B cell (primary cell): Measurements from ENCODE around the gene IL10. TPM values are rescaled to one million over a fixed set of nuclear protein-coding genes. Genes with fewer than 3 reads are reported as not detected.

Experiments
- ATAC-seq: fragments of 200-7000 bp; cut with Tn5 transposase; one replicate; pipeline ENCODE4 v1.10.0; 2021; ENCODE audit warnings: low read depth, mild to moderate bottlenecking, moderate number of reproducible peaks, moderate library complexity
- CTCF ChIA-PET: fragments of 350-600 bp; sonication (Branson Sonifier 250); formaldehyde crosslinking; loops from one replicate; lab custom pipeline; 2021; ENCODE audit warnings: antibody characterized with exemption, inconsistent platforms; lab: Charles Lee
- POLR2A ChIA-PET: fragments of 350-600 bp; sonication (Branson Sonifier 250); formaldehyde crosslinking; loops from one replicate; lab custom pipeline; 2021; ENCODE audit warnings: antibody characterized with exemption; lab: Charles Lee
- DNase-seq: peaks from one replicate; pipeline ENCODE4 v3.0.0; 2013
- H2AFZ ChIP-seq: 2 replicates; pipeline ENCODE4 v1.6.1; 2012; ENCODE audit warnings: mild to moderate bottlenecking, low read depth, low read length; ENCODE audit not compliant: insufficient read depth, poor library complexity, severe bottlenecking
- H3K27ac ChIP-seq, 2 donors: 1 replicate in 1 of 2; 2 replicates in 1 of 2; pipeline ENCODE4 v1.5.1; 2012 to 2013; ENCODE audit warnings: low read length in 2 of 2, mild to moderate bottlenecking in 2 of 2, moderate library complexity in 1 of 2
- H3K27me3 ChIP-seq, 4 experiments: fragments of 200-600 bp in 1 of 4; sonication (generic) in 1 of 4; replicated peaks in 1 of 4; 1 replicate in 2 of 4; 2 replicates in 2 of 4; pipeline versions ENCODE4 v1.6.1 to v1.7.0; 2013 to 2016; ENCODE audit warnings: low read length in 3 of 4, mild to moderate bottlenecking in 2 of 4, mixed read lengths in 1 of 4, moderate library complexity in 1 of 4; ENCODE audit not compliant: insufficient read depth in 4 of 4, control insufficient read depth in 3 of 4; ENCODE audit errors: control extremely low read depth in 1 of 4
- H3K36me3 ChIP-seq, 2 experiments: replicated peaks in 1 of 2; 1 replicate in 1 of 2; 2 replicates in 1 of 2; pipeline versions ENCODE4 v1.6.1 to v1.7.1; 2013; ENCODE audit warnings: low read length in 1 of 2; ENCODE audit not compliant: insufficient read depth in 2 of 2, control insufficient read depth in 1 of 2; ENCODE audit errors: control extremely low read depth in 1 of 2, extremely low read depth in 1 of 2
- H3K4me1 ChIP-seq, 2 donors: fragments of 200-600 bp in 1 of 2; sonication (generic) in 1 of 2; 1 replicate in 1 of 2; 2 replicates in 1 of 2; pipeline versions ENCODE4 v1.5.1 to v1.6.1; 2013 to 2017; ENCODE audit warnings: low read length in 2 of 2; ENCODE audit not compliant: control insufficient read depth in 2 of 2, insufficient read depth in 2 of 2
- H3K4me2 ChIP-seq: replicated peaks from 2 replicates; pipeline ENCODE3; 2012; ENCODE audit warnings: mild to moderate bottlenecking, low read depth, low read length; ENCODE audit not compliant: poor library complexity, severe bottlenecking
- H3K4me3 ChIP-seq, 5 experiments: fragments of 200-600 bp in 1 of 5; sonication (generic) in 1 of 5; 1 replicate in 3 of 5; 2 replicates in 2 of 5; pipeline versions ENCODE4 v1.5.1 to v1.7.0; 2011 to 2016; ENCODE audit warnings: low read length in 4 of 5, mild to moderate bottlenecking in 4 of 5, low read depth in 2 of 5, control low read depth in 1 of 5, moderate library complexity in 1 of 5; ENCODE audit not compliant: insufficient read depth in 1 of 5; ENCODE audit errors: control extremely low read depth in 1 of 5, extremely low read depth in 1 of 5
- H3K79me2 ChIP-seq: fragments of 200-600 bp; sonication (generic); one replicate; pipeline ENCODE4 v1.6.0; 2016; ENCODE audit warnings: low read length; ENCODE audit not compliant: control insufficient read depth, insufficient read depth
- H3K9ac ChIP-seq: fragments of 200-600 bp; sonication (generic); 2 replicates; pipeline ENCODE4 v1.6.1; 2017; ENCODE audit warnings: mild to moderate bottlenecking, low read length, moderate library complexity
- H3K9me3 ChIP-seq, 3 donors: one replicate each; pipeline versions ENCODE4 v1.6.1 to v1.7.1; 2013; ENCODE audit warnings: low read length in 2 of 3; ENCODE audit not compliant: control insufficient read depth in 2 of 3, insufficient read depth in 1 of 3; ENCODE audit errors: control extremely low read depth in 1 of 3
- H4K20me1 ChIP-seq: 2 replicates; pipeline ENCODE4 v1.6.0; 2012; ENCODE audit warnings: mild to moderate bottlenecking, low read length; ENCODE audit not compliant: insufficient read depth, control insufficient read depth, poor library complexity, severe bottlenecking
- H3K27ac Mint-ChIP-seq: one replicate; pipeline ENCODE4 v1.8.0; 2021; ENCODE audit warnings: mixed read lengths
- H3K27me3 Mint-ChIP-seq: one replicate; pipeline ENCODE4 v1.8.0; 2021; ENCODE audit warnings: mixed read lengths
- H3K4me1 Mint-ChIP-seq: one replicate; pipeline ENCODE4 v1.8.0; 2021; ENCODE audit warnings: mixed read lengths
- H3K4me3 Mint-ChIP-seq: one replicate; pipeline ENCODE4 v1.8.0; 2021; ENCODE audit warnings: mixed read lengths
- H3K9me3 Mint-ChIP-seq: one replicate; pipeline ENCODE4 v1.8.0; 2022; ENCODE audit warnings: mixed read lengths; ENCODE audit not compliant: insufficient read depth
- EZH2 ChIP-seq: IDR thresholded peaks from 2 replicates; pipeline ENCODE4 v1.6.1; 2012; ENCODE audit warnings: borderline replicate concordance, low read depth, mild to moderate bottlenecking, moderate library complexity, low read length; ENCODE audit not compliant: insufficient read depth, poor library complexity, severe bottlenecking
- WGBS: methylation state at CpG from one replicate; pipeline ENCODE4 v1.1.5; 2013; ENCODE audit warnings: missing lambda C conversion rate; ENCODE audit not compliant: insufficient coverage; 5-methylcytosine and 5-hydroxymethylcytosine counted together
- intact Hi-C: fragments of 100-400 bp; cut with micrococcal nuclease; formaldehyde crosslinking; loops from one replicate; pipeline ENCODE4 v1.10.0; 2022
- polyA plus RNA-seq: library from polyadenylated mRNA; depleted of rRNA; stranded (reverse); fragments of >200 nt; gene quantifications from 2 replicates; pipeline ENCODE4 v1.2.3, GENCODE V29; 2012
- total RNA-seq, 2 donors: library from RNA; stranded (reverse); fragments of 120-200 nt in 1 of 2; gene quantifications; 1 replicate in 1 of 2; 2 replicates in 1 of 2; pipeline versions ENCODE4 v1.2.3 to v1.2.4, GENCODE V29; 2013 to 2022
- TF ChIP-seq, protein P1 (sequence below): fragments of 200-600 bp; IDR thresholded peaks from one replicate; pipeline ENCODE4 v1.8.0; 2022; ENCODE audit warnings: antibody characterized with exemption, mild to moderate bottlenecking

The IL10 gene
- total and polyA plus RNA-seq, 2 donors (not counting 1 experiment from before 2014, with no cell fraction given) = 0.37 to 0.69 TPM

DNA sequence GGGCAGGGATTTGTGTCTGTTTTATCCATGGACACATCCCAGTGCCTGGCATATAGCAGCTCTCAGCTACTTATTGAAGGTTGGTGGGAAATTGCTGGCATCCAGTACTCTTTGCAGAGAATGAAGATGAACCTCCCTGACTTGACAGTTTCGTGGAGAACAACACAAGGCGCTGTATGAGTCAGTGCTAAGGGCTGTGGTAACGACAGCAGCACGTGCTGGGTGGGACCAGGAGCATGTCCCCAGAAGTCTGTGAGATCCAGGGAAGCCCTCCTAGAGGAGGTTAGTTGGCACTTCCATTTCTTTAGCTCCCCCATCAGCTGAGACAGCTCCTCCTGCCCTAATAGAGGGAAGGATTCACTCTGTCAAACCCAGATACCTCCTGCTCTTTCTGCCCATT, 27.6 kb downstream of the IL10 start:
- intact Hi-C loops = no loop called here
- H4K20me1 ChIP-seq = no peaks in the 10 kb centered on the region
- CTCF ChIA-PET = interaction anchor here (0.7 to 2.1 kb wide), 4 partner anchors 9 to 65 kb away, joined by 3 to 9 read pairs (median 6); no protein-coding TSS in a partner anchor
- peaks cover 13 to 25% of the 10 kb centered on the region in 2 donors for H3K4me1 ChIP-seq
- no peak for DNase-seq
- Mint-ChIP-seq H3K9me3 (no peaks in the 10 kb centered on the region), H3K4me1 (peaks cover 41% of the 10 kb centered on the region), H3K27me3 (no peaks in the 10 kb centered on the region), H3K27ac (no peak overlapping the region), H3K4me3 (no peak overlapping the region)
- TF ChIP-seq EZH2 = no peak
- TF ChIP-seq, protein P1, sequence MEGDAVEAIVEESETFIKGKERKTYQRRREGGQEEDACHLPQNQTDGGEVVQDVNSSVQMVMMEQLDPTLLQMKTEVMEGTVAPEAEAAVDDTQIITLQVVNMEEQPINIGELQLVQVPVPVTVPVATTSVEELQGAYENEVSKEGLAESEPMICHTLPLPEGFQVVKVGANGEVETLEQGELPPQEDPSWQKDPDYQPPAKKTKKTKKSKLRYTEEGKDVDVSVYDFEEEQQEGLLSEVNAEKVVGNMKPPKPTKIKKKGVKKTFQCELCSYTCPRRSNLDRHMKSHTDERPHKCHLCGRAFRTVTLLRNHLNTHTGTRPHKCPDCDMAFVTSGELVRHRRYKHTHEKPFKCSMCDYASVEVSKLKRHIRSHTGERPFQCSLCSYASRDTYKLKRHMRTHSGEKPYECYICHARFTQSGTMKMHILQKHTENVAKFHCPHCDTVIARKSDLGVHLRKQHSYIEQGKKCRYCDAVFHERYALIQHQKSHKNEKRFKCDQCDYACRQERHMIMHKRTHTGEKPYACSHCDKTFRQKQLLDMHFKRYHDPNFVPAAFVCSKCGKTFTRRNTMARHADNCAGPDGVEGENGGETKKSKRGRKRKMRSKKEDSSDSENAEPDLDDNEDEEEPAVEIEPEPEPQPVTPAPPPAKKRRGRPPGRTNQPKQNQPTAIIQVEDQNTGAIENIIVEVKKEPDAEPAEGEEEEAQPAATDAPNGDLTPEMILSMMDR = no peak
- POLR2A ChIA-PET = interaction anchor here (1.2 kb wide), 1 partner anchor 57 kb away, joined by 4 read pairs; no protein-coding TSS in a partner anchor
- 67% methylated on average over 4 of the region's 4 CpGs for WGBS
- H3K27ac ChIP-seq = no peak overlapping the region
- H3K4me2 ChIP-seq = no peak overlapping the region
- no peak for ATAC-seq
- H3K9ac ChIP-seq = no peak overlapping the region
- H3K79me2 ChIP-seq = no peaks in the 10 kb centered on the region
- no peak overlapping the region for H2AFZ ChIP-seq
- H3K27me3 ChIP-seq = no peaks in the 10 kb centered on the region
- H3K4me3 ChIP-seq = no peak overlapping the region
- no peaks in the 10 kb centered on the region for H3K36me3 ChIP-seq
- H3K9me3 ChIP-seq = no peaks in the 10 kb centered on the region

DNA sequence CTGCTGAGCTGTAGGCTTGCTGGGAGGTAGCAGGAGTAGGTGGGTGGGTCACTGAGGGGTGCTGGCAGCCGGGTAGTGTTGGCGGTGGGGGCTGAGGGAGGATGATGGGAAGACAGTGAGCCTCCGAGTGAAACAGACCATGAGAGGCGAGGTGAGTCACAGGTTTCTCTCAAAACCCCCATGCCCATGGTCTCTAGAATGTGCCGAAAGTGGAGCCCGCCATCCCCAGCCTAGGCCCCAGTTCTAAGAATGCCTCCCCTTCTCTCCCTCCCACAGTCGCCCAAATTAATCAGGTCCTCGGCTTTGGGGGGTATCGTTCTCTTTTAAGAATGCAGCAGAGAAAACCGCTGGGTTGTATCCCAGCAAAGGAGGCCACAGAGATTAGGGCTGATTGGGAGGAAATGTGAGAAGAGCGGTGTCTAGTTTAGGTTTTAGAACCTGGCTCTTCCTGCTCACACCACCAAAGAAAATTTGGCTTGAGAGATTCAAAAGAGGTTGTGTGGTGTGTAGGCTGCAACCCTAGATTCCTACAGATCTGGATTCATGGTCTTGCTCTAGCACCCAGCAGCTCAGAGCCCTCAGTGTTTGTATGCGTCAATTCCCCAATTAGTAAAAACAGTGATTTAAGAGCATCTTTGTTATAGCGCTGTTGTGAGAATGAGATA, 29.4 kb downstream of the IL10 start:
- WGBS = 60% methylated on average over 2 of the region's 13 CpGs

More for the DNA sequence above, 29.4 kb downstream of the IL10 start:
- ATAC-seq = peak; percentile 54
- Histone ChIP-seq H3K27ac (no peak overlapping the region), H3K79me2 (no peaks in the 10 kb centered on the region), H3K4me3 (no peak overlapping the region), H3K4me2 (no peak overlapping the region), H3K27me3 (no peaks in the 10 kb centered on the region), H4K20me1 (no peaks in the 10 kb centered on the region), H3K9me3 (no peaks in the 10 kb centered on the region), H3K9ac (no peak overlapping the region), H2AFZ (no peak overlapping the region), H3K36me3 (no peaks in the 10 kb centered on the region), H3K4me1 (peaks cover 29 to 43% of the 10 kb centered on the region in 2 donors)
- peak overlapping the region; percentile 86 for H3K27ac Mint-ChIP-seq
- no peak for DNase-seq
- H3K9me3 Mint-ChIP-seq = no peaks in the 10 kb centered on the region
- POLR2A ChIA-PET = no interaction called here
- peaks cover 60% of the 10 kb centered on the region for H3K4me1 Mint-ChIP-seq
- no peaks in the 10 kb centered on the region for H3K27me3 Mint-ChIP-seq
- H3K4me3 Mint-ChIP-seq = peak overlapping the region; percentile 47
- CTCF ChIA-PET = interaction anchor here (0.9 to 1.6 kb wide), 8 partner anchors 8 to 170 kb away, joined by 3 to 7 read pairs (median 4); partner anchors contain the start of gene IL10
- intact Hi-C loops = loop anchor here (2.0 kb wide), 1 partner anchor 28 kb away; the partner anchor contains the start of gene IL19
- TF ChIP-seq, protein P1 = no peak
- TF ChIP-seq EZH2 = no peak
